Endometrium (tissue), 2 donors: Measurements from ENCODE around the gene PM20D1.

Experiments used
- FAIRE-seq: peaks from 2 replicates; lab custom pipeline; 2012; peaks lifted over from hg19 to GRCh38; lab: Jason Lieb, UNC
- donor health status: control.
- donor health status: control.

PM20D1 gene

DNA sequence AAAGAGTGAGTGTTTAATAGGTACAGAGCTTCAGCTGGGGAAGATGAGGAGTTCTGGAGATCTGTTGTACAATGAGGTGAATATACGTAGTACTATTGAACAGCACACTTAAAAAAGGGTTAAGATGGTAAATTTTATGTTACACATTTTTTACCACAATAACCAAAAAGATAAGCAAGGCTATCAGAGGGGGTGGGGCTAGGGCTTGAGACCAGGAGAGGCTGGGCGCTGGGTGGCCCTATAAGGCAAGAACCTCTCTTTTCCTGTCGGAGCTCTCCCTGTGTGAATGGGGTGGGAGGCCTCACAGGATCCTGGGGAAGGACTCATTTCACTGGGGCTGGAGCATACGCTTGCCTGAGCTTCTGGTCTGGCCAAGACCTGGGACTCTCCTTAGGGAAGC, 45.9 kb downstream of the PM20D1 start:
- FAIRE-seq = no peak

DNA sequence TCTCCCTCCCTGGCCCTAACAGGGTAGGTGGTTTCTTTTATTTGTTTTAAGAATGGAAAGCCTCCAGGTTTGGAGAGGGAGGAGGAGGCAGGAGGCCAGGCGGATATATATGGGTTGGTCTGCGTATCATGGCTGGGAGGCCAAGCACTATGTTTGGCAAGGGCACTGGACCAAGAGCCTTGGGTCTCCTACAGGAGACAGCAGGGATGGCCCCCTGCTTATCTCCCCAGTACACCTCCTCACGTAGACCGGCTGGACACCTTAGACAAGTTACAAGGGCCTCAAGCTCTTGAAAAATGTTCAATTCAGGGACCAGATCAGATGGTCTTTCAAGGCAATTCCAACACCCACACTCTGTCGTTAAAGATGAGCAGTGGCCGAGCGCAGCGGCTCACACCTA, 47.9 kb downstream of the PM20D1 start:
- no peak for FAIRE-seq

DNA sequence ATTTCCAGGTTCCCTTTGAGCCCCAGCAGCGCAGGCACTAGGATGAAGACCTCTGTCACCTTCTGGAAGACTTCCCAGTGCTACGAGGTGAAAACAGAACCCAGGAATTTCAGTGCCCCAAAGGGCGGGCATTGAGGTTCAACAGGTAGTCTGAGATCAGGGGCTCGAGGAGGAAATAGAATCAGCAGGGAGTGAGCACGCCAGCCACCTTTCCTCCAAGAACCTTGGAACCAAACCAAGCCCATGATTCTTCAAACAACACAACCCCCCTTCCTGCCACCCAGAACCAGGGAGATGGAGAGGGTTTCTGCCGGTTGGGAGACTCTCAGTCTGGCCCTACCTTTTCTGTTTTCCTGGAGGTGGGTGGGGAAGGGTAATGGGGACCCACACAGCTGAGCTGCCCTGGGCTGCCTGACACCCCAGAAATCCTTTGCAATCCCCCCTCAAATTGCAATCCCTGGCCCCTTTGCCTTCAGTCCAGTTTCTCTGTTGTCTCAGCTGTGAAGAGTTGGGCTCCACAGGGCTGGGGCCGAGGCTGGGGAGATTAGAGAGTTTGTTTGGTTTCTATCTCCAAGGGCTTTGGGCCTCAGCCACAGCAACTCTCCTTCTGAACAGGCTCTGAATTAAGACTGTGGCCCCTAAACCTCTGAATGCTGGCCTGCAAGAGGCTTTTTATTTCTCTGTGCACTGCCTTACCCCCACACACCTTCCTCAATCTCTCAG, 48.8 kb downstream of the PM20D1 start:
- FAIRE-seq = no peak

DNA sequence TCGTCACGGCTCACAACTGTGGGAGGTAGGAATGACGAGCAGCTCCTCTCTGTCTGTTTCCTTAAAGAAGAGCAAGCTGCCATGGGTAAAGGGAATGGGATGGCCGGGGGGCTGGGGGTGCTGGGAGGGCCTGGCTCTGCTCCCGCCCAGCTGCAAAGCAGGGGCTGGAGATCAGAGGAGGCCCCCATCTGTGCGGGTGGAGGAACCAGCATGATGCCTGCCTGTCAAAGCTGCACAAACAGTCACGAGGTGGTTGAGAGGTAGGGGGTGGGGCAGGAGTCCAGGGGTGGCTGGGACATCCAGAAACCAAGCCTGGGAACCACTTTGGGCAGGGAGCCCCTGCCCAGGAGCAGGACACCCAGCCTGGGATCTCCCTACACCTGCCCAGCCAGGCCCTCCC, 49.5 kb downstream of the PM20D1 start:
- no peak for FAIRE-seq

DNA sequence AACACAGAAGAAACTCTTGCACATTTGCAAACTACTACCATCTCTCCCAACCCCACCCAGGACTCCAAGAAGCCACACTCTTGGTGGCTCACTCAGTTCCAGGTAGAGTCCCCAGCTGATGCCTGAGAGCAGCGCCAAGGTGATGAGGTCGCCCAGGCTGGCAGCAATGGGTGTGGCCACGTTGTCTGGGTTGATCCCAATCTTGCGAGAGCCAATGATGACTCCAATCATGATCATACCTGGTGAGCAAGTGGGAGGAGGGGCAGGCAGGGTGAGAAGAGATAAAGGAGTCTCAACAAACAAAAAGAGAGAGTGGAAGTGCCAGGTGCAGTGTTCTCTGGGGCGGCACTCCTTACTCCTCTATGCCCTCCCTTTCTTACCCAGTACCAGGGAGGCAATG, 51.4 kb downstream of the PM20D1 start:
- no peak for FAIRE-seq

DNA sequence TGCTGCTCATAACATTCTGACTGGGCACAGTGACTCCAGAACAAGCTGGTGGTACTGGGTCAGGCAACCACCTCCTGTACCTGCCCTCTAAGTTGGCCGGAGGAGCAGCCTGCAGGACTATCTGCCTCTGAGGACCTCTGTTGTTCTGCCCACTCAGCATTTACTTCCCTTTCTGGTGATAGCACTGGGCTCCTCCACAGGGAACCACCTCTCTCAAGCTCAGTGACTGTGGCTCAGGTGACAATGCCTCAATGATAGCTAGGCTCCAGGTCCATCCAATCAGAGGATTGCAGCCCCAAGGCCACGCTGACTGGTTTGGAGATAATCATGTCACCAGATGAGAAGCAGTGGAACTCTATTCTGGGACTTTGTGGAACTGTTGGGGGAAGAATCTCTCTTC, 52.8 kb downstream of the PM20D1 start:
- FAIRE-seq = no peak

DNA sequence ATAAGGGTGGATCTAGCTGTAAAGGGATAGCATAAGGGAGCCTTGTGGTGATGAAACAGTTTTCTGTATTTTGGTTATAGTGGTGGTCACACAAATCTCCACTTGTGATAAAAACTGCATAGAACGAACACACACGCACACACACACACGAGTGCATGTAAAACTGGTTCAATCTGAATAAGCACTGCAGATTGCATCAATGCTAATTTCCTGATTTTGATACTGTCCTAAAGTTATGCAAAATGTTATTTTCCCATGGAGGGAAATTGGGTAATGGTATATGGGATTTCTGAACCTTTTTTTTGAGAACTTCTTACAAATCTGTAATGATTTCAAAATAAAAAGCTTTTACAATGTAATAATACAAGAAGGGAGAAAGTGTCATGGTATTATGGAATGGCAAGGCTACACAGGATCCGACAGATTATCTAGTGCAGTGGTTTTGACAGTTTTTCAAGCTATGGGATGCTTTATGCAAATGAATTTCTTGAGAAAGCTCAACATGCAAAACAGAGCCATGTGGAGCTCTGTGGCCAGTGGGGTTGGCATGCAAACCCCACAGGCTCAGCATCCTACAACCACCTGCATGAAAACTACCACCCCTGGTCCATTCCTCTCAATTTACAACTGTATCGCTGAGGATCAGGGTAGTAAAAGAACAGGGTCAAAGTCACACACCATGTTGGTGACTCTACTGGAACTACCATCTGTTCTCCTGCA, 55.8 kb downstream of the PM20D1 start:
- FAIRE-seq = no peak

DNA sequence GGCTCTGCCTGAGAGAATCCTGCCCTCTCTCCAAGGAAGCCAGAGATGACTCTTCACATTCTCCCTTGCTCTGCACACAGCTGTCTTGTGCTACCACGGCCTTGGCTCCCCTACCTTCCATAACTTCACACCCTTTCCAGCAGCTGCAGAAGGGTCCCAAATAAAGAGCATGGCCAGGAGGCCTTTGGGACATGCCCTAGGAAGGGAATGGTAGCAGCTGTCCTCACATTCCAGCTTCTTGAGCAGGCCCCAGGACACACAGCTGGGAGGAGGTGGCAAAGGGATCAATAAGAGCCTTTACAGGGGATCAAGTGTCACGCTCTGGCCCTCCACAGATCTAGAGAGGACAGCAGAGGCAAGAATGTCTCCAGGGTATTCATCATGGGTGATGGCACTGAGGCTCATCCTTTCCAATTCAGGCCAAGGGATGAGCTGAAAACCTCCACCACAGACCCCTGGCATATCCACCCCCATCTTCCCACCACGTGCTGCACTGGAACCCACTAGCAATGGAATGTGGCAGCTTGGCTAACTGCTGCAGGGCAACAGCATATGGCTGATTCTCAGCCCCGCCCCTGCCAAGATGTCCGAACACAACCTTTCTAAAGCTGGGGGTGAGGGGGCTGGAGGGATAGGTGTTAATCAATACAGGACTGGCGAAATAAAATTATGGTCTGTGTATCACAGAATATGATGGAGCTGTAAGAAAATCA, 56.8 kb downstream of the PM20D1 start:
- FAIRE-seq = no peak

DNA sequence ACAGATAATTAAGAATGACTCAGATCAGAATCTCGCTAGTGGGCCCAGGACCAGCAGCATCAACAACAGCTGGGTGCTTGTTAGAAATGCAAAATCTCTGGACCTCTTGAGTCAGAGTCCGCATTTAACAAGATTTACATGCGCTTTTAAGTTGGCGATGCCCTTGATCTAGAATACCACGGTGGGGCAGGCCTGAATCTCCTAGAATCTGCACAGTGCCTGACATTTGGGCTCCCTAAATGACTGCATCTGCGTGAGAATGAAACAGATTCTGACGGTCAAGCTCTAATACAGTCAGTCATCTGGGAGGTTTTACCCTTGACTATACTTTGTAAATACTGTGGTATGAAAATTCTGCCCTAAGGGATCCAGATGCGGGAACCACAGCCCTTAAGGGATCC, 57.5 kb downstream of the PM20D1 start:
- FAIRE-seq = no peak

DNA sequence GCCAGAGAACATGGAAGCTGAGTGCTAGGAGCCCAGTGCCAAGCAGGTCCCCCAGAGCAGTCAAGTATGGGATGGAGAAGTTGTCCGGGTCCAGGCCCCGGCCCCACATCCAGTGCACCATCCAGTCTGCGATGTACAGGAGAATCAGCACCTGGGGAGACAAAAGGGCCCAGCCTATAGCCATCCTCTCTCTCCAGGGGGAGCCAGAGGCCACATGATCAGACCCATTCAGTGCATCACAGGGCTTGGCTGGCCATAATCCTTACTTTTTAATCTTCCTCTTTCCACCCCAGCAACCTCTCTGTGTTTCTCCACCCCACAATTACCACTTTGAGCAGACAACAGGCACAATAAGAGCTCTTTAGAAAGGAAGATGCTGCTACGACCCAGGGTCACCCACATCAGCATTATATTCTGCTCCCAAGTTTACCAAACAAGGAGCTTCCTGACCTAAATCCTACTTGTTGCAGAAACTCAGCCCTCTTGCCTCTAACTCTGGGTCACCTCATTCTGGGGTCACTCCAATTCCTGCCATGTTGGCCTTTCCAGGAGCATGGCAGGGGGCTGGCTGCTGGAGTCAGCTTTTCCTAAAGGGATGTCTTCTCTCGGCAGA, 58.3 kb downstream of the PM20D1 start:
- no peak for FAIRE-seq

DNA sequence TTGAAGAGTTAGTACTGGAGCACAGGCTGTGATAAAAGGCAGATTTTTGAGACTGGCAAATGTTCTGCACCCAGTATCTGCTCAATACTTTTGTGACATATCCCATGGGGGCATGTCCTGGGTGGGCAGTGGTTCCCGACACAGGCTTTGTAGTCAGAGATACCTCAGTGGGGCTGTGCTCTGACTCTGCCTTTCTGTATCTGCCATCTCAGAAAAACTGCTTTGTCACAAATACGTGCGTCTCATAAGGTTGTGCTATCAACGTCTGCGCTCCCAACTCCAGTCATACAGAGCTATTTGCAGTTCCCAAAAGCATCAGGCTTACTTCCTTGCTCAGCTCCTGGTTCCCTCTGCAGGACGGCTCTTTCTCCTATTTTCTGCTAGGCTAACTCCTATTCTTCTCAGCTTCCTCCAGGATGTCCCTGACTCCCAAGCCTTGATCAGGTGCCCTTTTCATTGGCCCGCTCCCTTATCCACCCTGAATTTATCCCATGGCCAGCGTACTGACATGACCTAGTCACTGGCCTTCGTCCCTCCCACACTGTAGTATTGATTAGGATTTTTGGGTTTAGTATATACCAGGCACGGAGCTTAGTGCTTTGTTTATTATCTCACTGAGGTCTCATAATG, 62.5 kb downstream of the PM20D1 start:
- FAIRE-seq = no peak

DNA sequence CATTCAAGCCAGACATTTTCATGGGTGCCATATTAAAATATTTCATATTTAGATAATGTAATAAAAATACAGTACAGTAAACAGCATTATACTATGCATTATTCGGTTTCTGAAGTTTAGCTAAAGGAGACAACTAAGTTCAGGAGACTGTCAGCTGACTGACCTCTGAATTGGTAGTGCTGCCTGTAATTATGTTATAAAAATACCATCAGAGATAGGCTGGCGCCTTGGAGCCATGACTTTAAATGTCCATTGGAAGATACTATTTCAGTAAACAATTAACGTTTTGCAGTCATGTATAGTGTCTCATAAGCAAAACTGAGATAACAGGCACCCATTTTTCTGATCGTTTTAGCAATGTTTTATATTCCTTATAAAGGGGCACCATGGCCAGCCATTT, 63.3 kb downstream of the PM20D1 start:
- no peak for FAIRE-seq

DNA sequence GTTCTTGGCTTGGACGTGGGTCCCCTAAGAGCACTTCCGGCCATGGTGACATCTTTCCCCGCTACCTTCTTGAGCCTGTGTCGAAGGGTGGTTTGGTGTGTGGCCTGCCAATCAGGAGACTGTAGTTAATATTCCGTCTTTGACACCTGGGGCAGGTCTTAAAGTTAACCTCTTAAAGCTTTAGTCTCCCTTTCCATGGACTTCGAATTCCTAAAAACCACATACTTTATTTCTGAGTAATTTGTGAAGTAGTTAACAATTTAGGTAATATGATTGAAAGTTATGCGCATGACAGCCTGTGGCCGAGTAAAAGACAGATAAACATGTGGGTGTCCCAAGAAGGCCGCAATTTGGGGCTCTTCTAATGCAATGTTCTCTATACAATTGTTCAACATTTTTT, 64.5 kb downstream of the PM20D1 start:
- FAIRE-seq = no peak

DNA sequence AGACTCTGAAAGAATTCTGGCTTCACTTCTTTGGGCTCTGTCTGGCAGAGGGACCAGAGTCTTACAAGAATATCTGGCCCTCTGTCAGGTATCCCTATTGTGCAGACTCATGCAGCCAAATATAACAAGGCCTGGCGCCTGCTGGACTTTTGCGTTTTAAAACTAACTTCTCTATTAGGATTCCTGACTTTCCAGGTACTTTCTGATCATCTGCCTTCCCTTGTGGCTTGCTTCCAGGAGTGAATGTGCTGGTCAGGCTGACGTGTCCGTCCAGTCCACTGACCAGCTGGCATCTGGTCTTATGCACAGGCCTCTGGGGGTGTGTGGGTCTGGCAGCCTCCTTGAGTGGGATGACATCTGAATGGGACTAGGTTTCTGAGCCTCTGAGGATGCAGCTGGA, 66.0 kb downstream of the PM20D1 start:
- FAIRE-seq = no peak

DNA sequence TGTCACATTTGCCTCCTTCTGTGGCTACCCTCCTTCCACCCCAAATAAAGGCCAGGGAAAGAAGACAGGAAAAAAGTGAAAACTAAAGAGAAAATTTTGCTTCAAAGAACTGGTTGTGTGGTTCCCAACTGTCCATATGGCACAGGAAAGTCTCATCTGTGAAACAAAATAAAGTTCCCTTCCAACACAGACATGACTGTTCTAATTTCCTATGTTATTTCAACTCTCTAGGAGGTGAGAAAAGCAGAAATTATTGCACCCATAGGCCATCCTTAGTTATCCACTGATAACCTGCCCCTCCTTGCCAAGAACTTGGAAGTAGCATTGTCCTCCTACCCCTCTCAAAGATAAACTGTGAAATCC, 66.5 kb downstream of the PM20D1 start:
- FAIRE-seq = no peak

DNA sequence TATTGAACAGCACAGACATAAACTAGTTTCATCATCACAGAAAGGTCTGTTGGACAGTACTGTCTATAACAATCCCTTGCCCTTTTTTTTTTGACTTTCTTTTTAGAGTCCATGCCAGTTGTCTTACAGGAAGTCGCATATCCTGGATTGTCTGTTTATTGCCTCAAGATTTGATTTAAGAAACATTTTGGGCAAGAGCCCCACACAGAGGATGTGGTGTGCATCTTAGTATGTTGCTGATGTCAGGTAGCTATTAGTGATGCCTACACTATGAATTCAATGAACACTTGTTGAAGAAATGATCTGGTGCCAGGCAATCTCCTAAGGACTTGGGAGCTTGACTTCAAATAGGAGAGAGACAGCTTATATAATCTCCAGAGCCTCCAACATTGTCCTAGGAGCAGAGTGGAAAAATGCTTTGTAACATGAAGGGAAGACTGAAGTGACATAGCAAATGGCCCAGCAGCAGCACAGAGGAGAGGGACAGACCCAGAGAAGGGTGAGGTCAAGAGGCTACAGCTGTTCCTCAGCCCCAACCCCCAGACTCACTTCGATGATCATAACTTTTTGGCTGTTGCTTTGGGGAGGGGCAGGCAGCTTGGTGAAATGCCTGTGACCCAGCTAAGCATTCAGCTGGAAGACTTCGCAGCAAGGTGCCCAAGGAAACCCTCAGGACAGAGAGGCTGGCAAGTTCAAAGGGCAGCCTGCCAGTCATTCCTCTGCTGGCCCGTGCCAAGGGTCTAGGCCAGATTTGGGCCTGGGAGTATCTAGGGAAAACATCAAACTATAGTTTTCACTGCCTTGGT, 67.1 kb downstream of the PM20D1 start:
- no peak for FAIRE-seq

DNA sequence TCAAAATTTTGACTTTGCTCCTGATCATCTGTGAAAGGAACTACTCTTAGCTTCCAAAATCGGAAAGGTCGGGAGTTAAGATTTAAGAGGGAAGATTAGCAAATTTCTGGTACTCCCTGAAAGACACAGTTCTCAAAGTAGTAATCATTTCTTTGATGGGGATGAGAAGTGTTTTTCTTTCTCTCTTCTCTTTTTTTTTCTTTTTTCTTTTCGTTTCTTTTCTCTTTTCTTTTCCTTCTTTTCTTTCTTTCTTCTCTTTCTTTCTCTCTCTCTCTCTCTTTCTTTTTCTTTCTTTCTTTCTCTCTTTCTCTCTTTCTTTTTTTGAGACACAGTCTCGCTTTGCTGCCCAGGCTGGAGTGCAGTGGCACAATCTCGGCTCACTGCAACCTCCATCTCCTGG, 69.6 kb downstream of the PM20D1 start:
- FAIRE-seq = no peak
